Sigmoid colon (tissue), 3 donors: Measurements from ENCODE around the gene E2F3.

Experiments
- CTCF ChIP-seq, 4 experiments: fragments of 450-650 bp in 3 of 4; fragments of 200-600 bp in 1 of 4; IDR thresholded peaks; one replicate each; pipeline ENCODE4 v1.5.1; 2016 to 2019; ENCODE audit warnings: antibody characterized with exemption in 4 of 4, mild to moderate bottlenecking in 3 of 4, moderate library complexity in 2 of 4
- POLR2A ChIP-seq, 2 donors: fragments of 450-650 bp; IDR thresholded peaks; one replicate each; pipeline ENCODE4 v1.6.1; 2016; ENCODE audit warnings: antibody characterized with exemption in 2 of 2, mild to moderate bottlenecking in 2 of 2, moderate library complexity in 2 of 2

- no peak for TF ChIP-seq CTCF (IDR thresholded peaks at IDR 0.05)
- TF ChIP-seq POLR2A (IDR thresholded peaks at IDR 0.05): no peak
These were observed 827 bp downstream of the E2F3 start for GRCh38 chr6:20402342-20403069.
